Measurements from ENCODE around the gene RXRA.

The RXRA gene

DNA sequence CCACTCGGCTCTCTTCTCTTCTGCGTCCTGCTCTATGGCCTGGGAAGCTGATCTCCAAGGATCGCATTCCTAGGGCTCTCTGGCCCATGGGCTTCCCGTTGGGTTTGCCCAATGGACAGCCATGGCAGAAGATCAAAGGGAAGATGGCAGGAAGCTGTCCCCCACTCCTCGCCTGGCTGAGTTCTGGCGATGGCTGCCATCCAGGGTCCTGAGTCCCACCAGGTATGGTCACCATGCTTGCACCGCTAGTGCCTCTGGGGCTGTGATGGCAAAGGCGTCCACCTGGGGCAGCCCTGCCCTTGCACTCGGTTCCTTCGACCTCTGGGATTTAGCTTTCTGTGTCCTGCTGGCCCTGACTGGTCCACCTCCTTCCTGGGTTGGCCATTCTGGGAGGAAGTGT is 156.0 kb downstream of the RXRA start:
- H3K9ac ChIP-seq (ENCODE audit: low read length in 2 of 2), result no peak overlapping the region
- H3K27me3 ChIP-seq (ENCODE audit: control insufficient read depth in 1 of 2, insufficient read depth in 2 of 2, low read length in 2 of 2), result no peaks in the 10 kb centered on the region
- peaks cover 12% of the 10 kb centered on the region for H3K4me1 ChIP-seq (ENCODE audit: control insufficient read depth, insufficient read depth, low read length)
- H3K4me3 ChIP-seq (ENCODE audit: low read length in 2 of 2), result no peak overlapping the region
- no peak overlapping the region for H3K27ac ChIP-seq (ENCODE audit: low read length)
- no peaks in the 10 kb centered on the region for H3K9me3 ChIP-seq (ENCODE audit: control insufficient read depth in 2 of 2, low read length in 2 of 2)
- H3K36me3 ChIP-seq (ENCODE audit: control insufficient read depth in 2 of 2, insufficient read depth in 2 of 2, low read length in 2 of 2), result no peaks in the 10 kb centered on the region

DNA sequence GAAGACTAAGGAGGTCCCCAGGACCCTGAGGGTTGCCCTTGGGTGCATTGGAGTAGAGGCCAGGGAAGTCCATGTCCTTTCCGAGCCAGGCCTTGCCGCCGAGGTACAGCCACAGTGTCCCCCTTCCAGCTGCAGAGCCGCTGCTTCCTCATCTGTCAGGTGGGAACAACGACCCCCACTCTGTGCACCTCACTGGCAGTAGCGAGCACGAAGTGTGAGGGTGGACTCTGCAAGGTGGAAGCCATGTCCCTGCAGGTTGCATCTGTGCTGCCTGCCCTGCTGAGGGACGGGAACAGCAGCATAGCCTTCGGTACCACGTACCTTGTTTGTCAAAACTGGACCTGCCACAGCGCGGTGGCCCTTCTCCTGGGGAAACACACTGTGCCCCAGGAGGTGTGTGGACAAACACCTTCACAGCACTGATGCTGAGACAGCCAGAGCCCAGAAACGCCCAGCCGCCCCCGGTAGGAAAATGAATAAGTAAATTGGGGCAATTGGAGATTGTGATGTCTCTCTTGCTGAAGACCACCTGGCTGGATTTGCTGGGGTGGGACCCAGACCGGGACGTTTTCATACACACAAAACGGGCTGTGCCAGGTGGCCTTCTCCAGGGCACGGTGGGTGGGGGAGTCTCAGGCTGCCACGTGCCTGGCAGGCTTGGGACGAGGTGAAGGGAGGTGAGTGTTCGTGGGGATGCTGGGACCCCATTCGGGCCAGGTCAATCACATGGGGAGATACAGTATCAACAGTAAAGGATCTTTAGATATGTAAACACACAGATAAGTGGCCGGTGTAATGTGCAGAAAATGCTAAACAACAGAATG is 157.3 kb downstream of the RXRA start:
- no peak overlapping the region for H3K27ac ChIP-seq (ENCODE audit: low read length)
- no peak overlapping the region for H3K4me3 ChIP-seq (ENCODE audit: low read length in 2 of 2)
- no peaks in the 10 kb centered on the region for H3K36me3 ChIP-seq (ENCODE audit: control insufficient read depth in 2 of 2, insufficient read depth in 2 of 2, low read length in 2 of 2)
- H3K27me3 ChIP-seq (ENCODE audit: control insufficient read depth in 1 of 2, insufficient read depth in 2 of 2, low read length in 2 of 2), result no peaks in the 10 kb centered on the region
- H3K9me3 ChIP-seq (ENCODE audit: control insufficient read depth in 2 of 2, low read length in 2 of 2), result no peaks in the 10 kb centered on the region
- H3K4me1 ChIP-seq (ENCODE audit: control insufficient read depth, insufficient read depth, low read length), result no peaks in the 10 kb centered on the region
- H3K9ac ChIP-seq (ENCODE audit: low read length in 2 of 2), result no peak overlapping the region

DNA sequence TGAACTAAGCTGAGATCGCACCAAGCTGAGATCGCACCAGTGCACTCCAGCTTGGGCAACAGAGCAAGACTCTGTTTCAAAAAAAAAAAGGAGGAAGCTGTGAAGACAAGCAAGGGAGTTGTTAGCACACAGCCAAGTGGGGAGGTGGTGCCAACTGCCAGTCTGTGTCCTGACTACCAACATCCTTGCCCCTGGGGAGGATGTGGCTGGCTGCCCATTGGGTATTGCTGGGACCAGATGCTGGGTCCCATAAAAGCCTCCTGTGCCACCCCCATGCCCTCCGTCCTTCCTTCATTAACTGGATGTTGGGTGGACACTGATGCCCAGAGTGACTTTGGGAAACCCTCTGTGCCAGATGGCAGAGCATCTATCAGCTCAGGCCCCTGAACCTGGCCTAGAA is 158.2 kb downstream of the RXRA start:
- no peaks in the 10 kb centered on the region for H3K36me3 ChIP-seq (ENCODE audit: control insufficient read depth in 2 of 2, insufficient read depth in 2 of 2, low read length in 2 of 2)
- H3K27ac ChIP-seq (ENCODE audit: low read length), result no peak overlapping the region
- no peaks in the 10 kb centered on the region for H3K9me3 ChIP-seq (ENCODE audit: control insufficient read depth in 2 of 2, low read length in 2 of 2)
- H3K9ac ChIP-seq (ENCODE audit: low read length in 2 of 2), result no peak overlapping the region
- H3K4me3 ChIP-seq (ENCODE audit: low read length in 2 of 2), result no peak overlapping the region
- H3K27me3 ChIP-seq (ENCODE audit: control insufficient read depth in 1 of 2, insufficient read depth in 2 of 2, low read length in 2 of 2), result no peaks in the 10 kb centered on the region
- H3K4me1 ChIP-seq (ENCODE audit: control insufficient read depth, insufficient read depth, low read length), result no peaks in the 10 kb centered on the region

DNA sequence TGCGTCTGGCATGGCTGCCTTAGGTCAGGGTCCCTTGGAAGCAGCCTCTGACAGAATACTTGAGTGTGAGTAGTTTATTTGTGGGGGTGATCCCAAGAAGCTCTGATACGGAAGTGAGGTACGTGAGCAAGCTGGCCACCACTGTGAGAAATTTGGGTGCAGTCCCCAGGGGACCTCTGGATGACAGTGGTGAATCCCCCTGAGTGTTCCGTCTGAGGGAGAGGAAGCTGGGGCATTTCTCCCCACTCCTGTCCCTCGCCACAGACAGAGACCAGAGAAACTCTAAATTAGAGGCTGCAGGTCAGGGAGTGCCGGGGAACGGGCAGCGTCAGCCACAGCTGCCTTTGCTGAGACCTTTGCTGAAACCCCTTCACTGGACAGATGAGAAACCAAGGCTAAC is 159.4 kb downstream of the RXRA start:
- H3K9me3 ChIP-seq (ENCODE audit: control insufficient read depth in 2 of 2, low read length in 2 of 2), result no peaks in the 10 kb centered on the region
- no peak overlapping the region for H3K4me3 ChIP-seq (ENCODE audit: low read length in 2 of 2)
- H3K27me3 ChIP-seq (ENCODE audit: control insufficient read depth in 1 of 2, insufficient read depth in 2 of 2, low read length in 2 of 2), result no peaks in the 10 kb centered on the region
- no peak overlapping the region for H3K9ac ChIP-seq (ENCODE audit: low read length in 2 of 2)
- no peaks in the 10 kb centered on the region for H3K36me3 ChIP-seq (ENCODE audit: control insufficient read depth in 2 of 2, insufficient read depth in 2 of 2, low read length in 2 of 2)
- no peaks in the 10 kb centered on the region for H3K4me1 ChIP-seq (ENCODE audit: control insufficient read depth, insufficient read depth, low read length)
- no peak overlapping the region for H3K27ac ChIP-seq (ENCODE audit: low read length)

DNA sequence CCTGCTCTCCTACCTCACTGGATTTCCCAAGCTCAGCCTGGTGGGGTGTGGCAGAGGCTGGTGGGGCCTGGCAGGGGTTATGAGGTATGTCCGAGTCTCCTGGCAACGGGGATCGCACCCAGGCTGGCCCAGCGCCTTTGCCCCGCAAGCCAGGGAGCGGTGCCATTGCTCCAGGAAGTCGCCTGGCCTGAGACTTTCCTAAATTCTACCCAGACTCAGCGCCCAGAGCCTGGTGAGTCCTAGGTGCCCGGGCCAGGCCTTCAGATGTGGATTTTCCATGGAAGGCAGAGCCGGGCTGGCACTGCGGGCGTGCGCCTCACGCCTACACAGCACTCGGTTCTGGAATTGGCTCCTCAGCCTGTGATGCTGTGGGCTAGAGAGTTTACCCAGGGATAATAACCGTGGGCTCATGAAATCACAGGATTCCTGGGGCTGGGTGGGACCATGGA is 159.9 kb downstream of the RXRA start:
- no peaks in the 10 kb centered on the region for H3K9me3 ChIP-seq (ENCODE audit: control insufficient read depth in 2 of 2, low read length in 2 of 2)
- H3K4me1 ChIP-seq (ENCODE audit: control insufficient read depth, insufficient read depth, low read length), result no peaks in the 10 kb centered on the region
- H3K4me3 ChIP-seq (ENCODE audit: low read length in 2 of 2), result no peak overlapping the region
- no peak overlapping the region for H3K27ac ChIP-seq (ENCODE audit: low read length)
- H3K36me3 ChIP-seq (ENCODE audit: control insufficient read depth in 2 of 2, insufficient read depth in 2 of 2, low read length in 2 of 2), result no peaks in the 10 kb centered on the region
- no peak overlapping the region for H3K9ac ChIP-seq (ENCODE audit: low read length in 2 of 2)
- H3K27me3 ChIP-seq (ENCODE audit: control insufficient read depth in 1 of 2, insufficient read depth in 2 of 2, low read length in 2 of 2), result no peaks in the 10 kb centered on the region

DNA sequence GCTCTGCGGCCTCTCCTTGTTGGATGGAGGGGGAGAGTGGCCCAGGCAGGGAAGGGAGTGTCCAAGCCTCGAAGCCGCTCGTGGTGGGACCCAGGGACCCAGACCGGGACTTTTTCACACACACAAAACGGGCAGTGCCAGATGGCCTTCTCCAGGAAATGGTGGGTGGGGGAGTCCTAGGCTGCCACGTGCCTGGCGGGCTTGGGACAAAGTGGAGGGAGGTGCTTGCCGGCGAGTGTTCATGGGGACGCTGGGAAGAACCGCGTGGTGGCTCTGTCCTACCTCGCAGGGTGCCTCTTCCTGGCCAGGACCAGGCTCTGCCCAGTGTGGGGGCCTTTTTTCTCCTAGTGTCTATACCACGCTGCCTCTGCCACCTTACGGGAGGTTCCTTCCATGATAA is 160.3 kb downstream of the RXRA start:
- no peaks in the 10 kb centered on the region for H3K9me3 ChIP-seq (ENCODE audit: control insufficient read depth in 2 of 2, low read length in 2 of 2)
- no peaks in the 10 kb centered on the region for H3K36me3 ChIP-seq (ENCODE audit: control insufficient read depth in 2 of 2, insufficient read depth in 2 of 2, low read length in 2 of 2)
- no peak overlapping the region for H3K27ac ChIP-seq (ENCODE audit: low read length)
- H3K4me1 ChIP-seq (ENCODE audit: control insufficient read depth, insufficient read depth, low read length), result no peaks in the 10 kb centered on the region
- no peak overlapping the region for H3K4me3 ChIP-seq (ENCODE audit: low read length in 2 of 2)
- no peaks in the 10 kb centered on the region for H3K27me3 ChIP-seq (ENCODE audit: control insufficient read depth in 1 of 2, insufficient read depth in 2 of 2, low read length in 2 of 2)
- H3K9ac ChIP-seq (ENCODE audit: low read length in 2 of 2), result no peak overlapping the region
